Measurements from ENCODE around the gene NACC2. TPM values are rescaled to one million over a fixed set of nuclear protein-coding genes. Genes with fewer than 3 reads are reported as not detected.

The NACC2 gene
- total and polyA plus RNA-seq, 2 experiments from 2014 or later = 4.4 to 12.0 TPM

- no peak for DNase-seq (ENCODE audit: low read depth in 1 of 2, low spot score in 1 of 2)
- Histone ChIP-seq H3K4me1 (ENCODE audit: low read depth) (no peaks in the 10 kb centered on the region), H3K4me3 (no peak overlapping the region), H3K27ac (no peak overlapping the region), H3K36me3 (no peaks in the 10 kb centered on the region), H3K9me3 (ENCODE audit: low read depth) (no peaks in the 10 kb centered on the region), H3K27me3 (no peaks in the 10 kb centered on the region)
- TF ChIP-seq CTCF (IDR thresholded peaks at IDR 0.05; ENCODE audit: low read depth, low read length) = no peak
Measured at GRCh38 chr9:136141682-136142413, 46.8 kb upstream of the NACC2 start.

GRCh38 chr9:136140966-136141365, 45.9 kb upstream of the NACC2 start:
- Histone ChIP-seq H3K27ac (no peak overlapping the region), H3K4me1 (ENCODE audit: low read depth) (no peaks in the 10 kb centered on the region), H3K4me3 (no peak overlapping the region), H3K36me3 (no peaks in the 10 kb centered on the region), H3K9me3 (ENCODE audit: low read depth) (no peaks in the 10 kb centered on the region), H3K27me3 (no peaks in the 10 kb centered on the region)
- peak in 1 of 2 donors; percentile 70 for DNase-seq (ENCODE audit: low read depth in 1 of 2, low spot score in 1 of 2)
- no peak for TF ChIP-seq CTCF (IDR thresholded peaks at IDR 0.05; ENCODE audit: low read depth, low read length)

- H3K36me3 ChIP-seq = no peaks in the 10 kb centered on the region
- H3K4me1 ChIP-seq (ENCODE audit: low read depth) = peaks cover 7% of the 10 kb centered on the region
- H3K4me3 ChIP-seq = no peak overlapping the region
- peaks cover 7% of the 10 kb centered on the region for H3K27me3 ChIP-seq
- H3K27ac ChIP-seq = no peak overlapping the region
- no peak for DNase-seq (ENCODE audit: low read depth in 1 of 2, low spot score in 1 of 2)
- H3K9me3 ChIP-seq (ENCODE audit: low read depth) = no peaks in the 10 kb centered on the region
- no peak for TF ChIP-seq CTCF (IDR thresholded peaks at IDR 0.05; ENCODE audit: low read depth, low read length)
Measured at GRCh38 chr9:136140046-136140445, 45.0 kb upstream of the NACC2 start.

GRCh38 chr9:136138566-136138965, 43.5 kb upstream of the NACC2 start:
- TF ChIP-seq CTCF (IDR thresholded peaks at IDR 0.05; ENCODE audit: low read depth, low read length) = peak; percentile 44
- Histone ChIP-seq H3K36me3 (no peaks in the 10 kb centered on the region), H3K4me3 (no peak overlapping the region), H3K27me3 (peaks cover 21% of the 10 kb centered on the region), H3K9me3 (ENCODE audit: low read depth) (no peaks in the 10 kb centered on the region), H3K27ac (no peak overlapping the region), H3K4me1 (ENCODE audit: low read depth) (peaks cover 7% of the 10 kb centered on the region)
- DNase-seq (ENCODE audit: low read depth in 1 of 2, low spot score in 1 of 2) = peak; percentile 20 to 75

- Histone ChIP-seq H3K36me3 (no peaks in the 10 kb centered on the region), H3K9me3 (ENCODE audit: low read depth) (no peaks in the 10 kb centered on the region), H3K27me3 (peaks cover 28% of the 10 kb centered on the region), H3K4me1 (ENCODE audit: low read depth) (peaks cover 7% of the 10 kb centered on the region), H3K27ac (no peak overlapping the region), H3K4me3 (no peak overlapping the region)
- TF ChIP-seq CTCF (IDR thresholded peaks at IDR 0.05; ENCODE audit: low read depth, low read length) = no peak
- no peak for DNase-seq (ENCODE audit: low read depth in 1 of 2, low spot score in 1 of 2)
Measured at GRCh38 chr9:136137321-136138265, 42.5 kb upstream of the NACC2 start.

Data from cardiac muscle cell (in vitro differentiated cells and primary cell).